Measurements from ENCODE around the gene POLR1G.
"Not testable (repeated sequence)": the region's sequence is repeated elsewhere in the genome, so short reads cannot be mapped to it uniquely, and the experiment has no call there.

DNA sequence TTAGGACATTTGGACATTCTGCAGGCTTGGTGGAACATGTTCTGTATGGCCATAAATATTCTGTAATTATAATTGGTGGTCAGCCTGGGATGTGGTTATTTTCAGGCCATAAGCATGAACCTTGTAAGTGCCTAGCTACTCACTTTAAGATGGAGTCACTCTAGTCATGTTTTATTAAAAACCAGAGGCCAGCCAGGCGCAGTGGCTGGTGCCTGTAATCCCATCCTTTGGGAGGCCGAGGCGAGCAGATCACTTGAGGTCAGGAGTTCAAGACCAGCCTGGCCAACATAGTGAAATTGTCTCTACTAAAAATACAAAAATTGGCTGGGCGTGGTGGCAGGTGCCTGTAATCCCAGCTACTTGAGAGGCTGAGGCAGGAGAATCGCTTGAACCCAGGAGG lies 1.1 kb downstream of the POLR1G start:
- TF ChIP-seq, protein P1, sequence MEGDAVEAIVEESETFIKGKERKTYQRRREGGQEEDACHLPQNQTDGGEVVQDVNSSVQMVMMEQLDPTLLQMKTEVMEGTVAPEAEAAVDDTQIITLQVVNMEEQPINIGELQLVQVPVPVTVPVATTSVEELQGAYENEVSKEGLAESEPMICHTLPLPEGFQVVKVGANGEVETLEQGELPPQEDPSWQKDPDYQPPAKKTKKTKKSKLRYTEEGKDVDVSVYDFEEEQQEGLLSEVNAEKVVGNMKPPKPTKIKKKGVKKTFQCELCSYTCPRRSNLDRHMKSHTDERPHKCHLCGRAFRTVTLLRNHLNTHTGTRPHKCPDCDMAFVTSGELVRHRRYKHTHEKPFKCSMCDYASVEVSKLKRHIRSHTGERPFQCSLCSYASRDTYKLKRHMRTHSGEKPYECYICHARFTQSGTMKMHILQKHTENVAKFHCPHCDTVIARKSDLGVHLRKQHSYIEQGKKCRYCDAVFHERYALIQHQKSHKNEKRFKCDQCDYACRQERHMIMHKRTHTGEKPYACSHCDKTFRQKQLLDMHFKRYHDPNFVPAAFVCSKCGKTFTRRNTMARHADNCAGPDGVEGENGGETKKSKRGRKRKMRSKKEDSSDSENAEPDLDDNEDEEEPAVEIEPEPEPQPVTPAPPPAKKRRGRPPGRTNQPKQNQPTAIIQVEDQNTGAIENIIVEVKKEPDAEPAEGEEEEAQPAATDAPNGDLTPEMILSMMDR (IDR thresholded peaks at IDR 0.05; ENCODE audit: insufficient read depth, low read length, poor library complexity, severe bottlenecking): not testable (repeated sequence)
- not testable (repeated sequence) for TF ChIP-seq EZH2phosphoT487 (conservative IDR thresholded peaks at IDR 0.05; ENCODE audit: low read length)
